Colonic mucosa (tissue), 4 donors: ENCODE results near the gene VPS51. TPM values are rescaled to one million over a fixed set of nuclear protein-coding genes. Genes with fewer than 3 reads are reported as not detected.

Experiments
- DNase-seq: peaks from one replicate; pipeline ENCODE4 v3.0.0-alpha.2; 2020
- H3K27ac ChIP-seq: fragments of 200-600 bp; one replicate; pipeline ENCODE4 v1.8.0; 2021
- H3K27me3 ChIP-seq: fragments of 200-600 bp; one replicate; pipeline ENCODE4 v1.8.0; 2021
- H3K36me3 ChIP-seq: fragments of 200-600 bp; one replicate; pipeline ENCODE4 v1.8.0; 2021
- H3K4me1 ChIP-seq: fragments of 200-600 bp; one replicate; pipeline ENCODE4 v1.8.0; 2021; ENCODE audit warnings: mild to moderate bottlenecking
- H3K4me3 ChIP-seq: fragments of 200-600 bp; one replicate; pipeline ENCODE4 v1.8.0; 2021
- H3K9ac ChIP-seq, 2 donors: one replicate each; pipeline ENCODE4 v1.7.0; 2013; ENCODE audit warnings: control low read depth in 2 of 2, low read depth in 2 of 2, low read length in 2 of 2
- H3K9me3 ChIP-seq: fragments of 200-600 bp; one replicate; pipeline ENCODE4 v1.8.0; 2021
- CTCF ChIP-seq: fragments of 200-600 bp; IDR thresholded peaks from one replicate; pipeline ENCODE4 v1.8.0; 2022; ENCODE audit warnings: antibody characterized with exemption, mild to moderate bottlenecking
- intact Hi-C: fragments of 100-400 bp; cut with DNase I; formaldehyde crosslinking; loops from one replicate; pipeline ENCODE4 v1.14.1; 2022
- total RNA-seq, 2 donors: library from RNA; stranded (reverse); fragmentation: NEBNext Ultra II Directional in 1 of 2; extraction: Animal tissue kit (Norgen Biotek cat#: 25700) in 1 of 2; gene quantifications; one replicate each; pipeline ENCODE4 v1.2.1, GENCODE V29; 2021
- donor health status: healthy.
- donor health status: DM: no; HTN: no; CAD: no.
- donor health status: DM: no; HTN: no; CAD: no.

The VPS51 gene
- total RNA-seq, 2 donors from 2014 or later = 147 to 159 TPM

GRCh38 chr11:65096926-65097325 is 912 bp downstream of the VPS51 start:
- peaks cover 7% of the 10 kb centered on the region for H3K4me1 ChIP-seq
- no peak for DNase-seq
- peak overlapping the region; percentile 79 to 82 for H3K9ac ChIP-seq
- no peaks in the 10 kb centered on the region for H3K36me3 ChIP-seq
- intact Hi-C loops = no loop called here
- peak overlapping the region; percentile 90 for H3K27ac ChIP-seq
- H3K4me3 ChIP-seq = peak overlapping the region; percentile 85
- TF ChIP-seq CTCF = no peak
- H3K27me3 ChIP-seq = no peaks in the 10 kb centered on the region
- no peaks in the 10 kb centered on the region for H3K9me3 ChIP-seq

GRCh38 chr11:65100674-65101350 is 4.8 kb downstream of the VPS51 start:
- no peak overlapping the region for H3K4me3 ChIP-seq
- H3K9me3 ChIP-seq = no peaks in the 10 kb centered on the region
- no peaks in the 10 kb centered on the region for H3K36me3 ChIP-seq
- no peak overlapping the region for H3K9ac ChIP-seq
- no peak for DNase-seq
- H3K27me3 ChIP-seq = no peaks in the 10 kb centered on the region
- intact Hi-C loops = no loop called here
- H3K4me1 ChIP-seq = peaks cover 7% of the 10 kb centered on the region
- H3K27ac ChIP-seq = no peak overlapping the region
- no peak for TF ChIP-seq CTCF

GRCh38 chr11:65102142-65103095 is 6.4 kb downstream of the VPS51 start:
- H3K36me3 ChIP-seq = no peaks in the 10 kb centered on the region
- no peak overlapping the region for H3K4me3 ChIP-seq
- no peak overlapping the region for H3K9ac ChIP-seq
- no peaks in the 10 kb centered on the region for H3K27me3 ChIP-seq
- no peak for DNase-seq
- H3K4me1 ChIP-seq = peaks cover 1% of the 10 kb centered on the region
- H3K27ac ChIP-seq = no peak overlapping the region
- no peak for TF ChIP-seq CTCF
- intact Hi-C loops = no loop called here
- no peaks in the 10 kb centered on the region for H3K9me3 ChIP-seq

GRCh38 chr11:65103476-65103875 is 7.5 kb downstream of the VPS51 start:
- no peaks in the 10 kb centered on the region for H3K36me3 ChIP-seq
- no peaks in the 10 kb centered on the region for H3K27me3 ChIP-seq
- H3K27ac ChIP-seq = no peak overlapping the region
- no peak for TF ChIP-seq CTCF
- intact Hi-C loops = no loop called here
- no peak for DNase-seq
- H3K9ac ChIP-seq = no peak overlapping the region
- H3K9me3 ChIP-seq = no peaks in the 10 kb centered on the region
- H3K4me1 ChIP-seq = no peaks in the 10 kb centered on the region
- H3K4me3 ChIP-seq = no peak overlapping the region

- Histone ChIP-seq H3K9me3 (no peaks in the 10 kb centered on the region), H3K9ac (no peak overlapping the region), H3K27ac (no peak overlapping the region), H3K4me1 (no peaks in the 10 kb centered on the region), H3K27me3 (no peaks in the 10 kb centered on the region), H3K36me3 (no peaks in the 10 kb centered on the region), H3K4me3 (no peak overlapping the region)
- TF ChIP-seq CTCF = no peak
- no peak for DNase-seq
- intact Hi-C loops = no loop called here
These were observed 8.6 kb downstream of the VPS51 start for GRCh38 chr11:65104628-65105027.
